Breast epithelium (tissue), 4 donors: Measurements from ENCODE around the gene ARFRP1. TPM values are rescaled to one million over a fixed set of nuclear protein-coding genes. Genes with fewer than 3 reads are reported as not detected.
"Not testable (repeated sequence)": the region's sequence is repeated elsewhere in the genome, so short reads cannot be mapped to it uniquely, and the experiment has no call there.

ENCODE experiments used
- DNase-seq, 2 donors: peaks; one replicate each; pipeline ENCODE4 v3.0.0-alpha.2; 2019; ENCODE audit warnings: low spot score in 2 of 2
- H3K27ac ChIP-seq, 2 donors: fragments of 200-600 bp; sonication (generic) in 1 of 2; one replicate each; pipeline ENCODE4 v1.5.1; 2016 to 2019; ENCODE audit warnings: mild to moderate bottlenecking in 1 of 2
- H3K27me3 ChIP-seq, 2 donors: fragments of 200-600 bp; sonication (generic) in 1 of 2; one replicate each; pipeline versions ENCODE4 v1.5.1 to v1.6.0; 2017 to 2019; ENCODE audit warnings: control low read depth in 1 of 2, mild to moderate bottlenecking in 1 of 2
- H3K36me3 ChIP-seq: fragments of 200-600 bp; one replicate; pipeline ENCODE4 v1.5.1; 2019
- H3K4me1 ChIP-seq, 2 donors: fragments of 200-600 bp; sonication (generic); one replicate each; pipeline ENCODE4 v1.5.1; 2016 to 2019; ENCODE audit warnings: control low read depth in 1 of 2
- H3K4me3 ChIP-seq, 3 donors: fragments of 200-600 bp; sonication (generic); 1 replicate in 2 of 3; 2 replicates in 1 of 3; pipeline ENCODE4 v1.5.1; 2016 to 2019; ENCODE audit warnings: mild to moderate bottlenecking in 3 of 3, moderate library complexity in 2 of 3
- H3K9me3 ChIP-seq, 2 donors: fragments of 200-600 bp; sonication (generic) in 1 of 2; one replicate each; pipeline ENCODE4 v1.5.1; 2016 to 2019; ENCODE audit warnings: control low read depth in 1 of 2
- CTCF ChIP-seq, 3 donors: fragments of 450-650 bp; IDR thresholded peaks; one replicate each; pipeline ENCODE4 v1.5.1; 2016 to 2017; ENCODE audit warnings: antibody characterized with exemption in 3 of 3, mild to moderate bottlenecking in 3 of 3, moderate library complexity in 3 of 3
- POLR2A ChIP-seq: fragments of 450-650 bp; IDR thresholded peaks from one replicate; pipeline ENCODE4 v1.6.1; 2016; ENCODE audit warnings: antibody characterized with exemption, mild to moderate bottlenecking, moderate library complexity
- POLR2AphosphoS5 ChIP-seq, 3 donors: sonication (generic); formaldehyde crosslinking; IDR thresholded peaks; one replicate each; pipeline ENCODE4 v1.6.1; 2017; ENCODE audit warnings: antibody characterized with exemption in 3 of 3
- intact Hi-C: fragments of 100-400 bp; cut with DNase I; formaldehyde crosslinking; loops from one replicate; pipeline ENCODE4 v1.15.1; 2023; ENCODE audit warnings: low total_unique reads
- total RNA-seq, 3 donors: library from RNA; depleted of rRNA; stranded (reverse); fragments of >200 nt; gene quantifications; one replicate each; pipeline ENCODE4 v1.1.0, GENCODE V29; 2016

ARFRP1 gene
- total RNA-seq, 3 donors from 2014 or later, result 30.7 to 41.0 (median 32.3) TPM

GRCh38 chr20:63661959-63662812 lies 45.6 kb downstream of the ARFRP1 start:
- Histone ChIP-seq H3K4me1 (peaks cover 4 to 17% of the 10 kb centered on the region in 2 donors), H3K27ac (no peak overlapping the region), H3K27me3 (no peaks in the 10 kb centered on the region), H3K36me3 (no peaks in the 10 kb centered on the region), H3K9me3 (no peaks in the 10 kb centered on the region), H3K4me3 (no peak overlapping the region)
- intact Hi-C loops, result no loop called here
- no peak for DNase-seq
- TF ChIP-seq CTCF (IDR thresholded peaks at IDR 0.05), result no peak

- no peak for DNase-seq
- no peaks in the 10 kb centered on the region for H3K9me3 ChIP-seq
- no peaks in the 10 kb centered on the region for H3K27me3 ChIP-seq
- TF ChIP-seq CTCF (IDR thresholded peaks at IDR 0.05) (no peak), POLR2AphosphoS5 (IDR thresholded peaks at IDR 0.05) (no peak), POLR2A (no peak)
- no peaks in the 10 kb centered on the region for H3K36me3 ChIP-seq
- intact Hi-C loops, result no loop called here
- H3K4me3 ChIP-seq, result no peak overlapping the region
- H3K27ac ChIP-seq, result no peak overlapping the region
- H3K4me1 ChIP-seq, result peaks cover 4 to 17% of the 10 kb centered on the region in 2 donors
Observed at GRCh38 chr20:63661108-63661507, 46.7 kb downstream of the ARFRP1 start.

GRCh38 chr20:63660622-63661021 lies 47.2 kb downstream of the ARFRP1 start:
- no peaks in the 10 kb centered on the region for H3K36me3 ChIP-seq
- TF ChIP-seq POLR2A (no peak), CTCF (IDR thresholded peaks at IDR 0.05) (no peak), POLR2AphosphoS5 (IDR thresholded peaks at IDR 0.05) (no peak)
- H3K27me3 ChIP-seq, result no peaks in the 10 kb centered on the region
- no peak for DNase-seq
- peaks cover 4 to 17% of the 10 kb centered on the region in 2 donors for H3K4me1 ChIP-seq
- intact Hi-C loops, result no loop called here
- no peak overlapping the region for H3K4me3 ChIP-seq
- H3K27ac ChIP-seq, result no peak overlapping the region
- no peaks in the 10 kb centered on the region for H3K9me3 ChIP-seq

GRCh38 chr20:63660174-63660573 lies 47.6 kb downstream of the ARFRP1 start:
- H3K36me3 ChIP-seq, H3K27ac ChIP-seq, intact Hi-C loops, H3K27me3 ChIP-seq, DNase-seq, H3K9me3 ChIP-seq, H3K4me3 ChIP-seq: not testable (repeated sequence)
- H3K4me1 ChIP-seq, result peaks cover 4 to 17% of the 10 kb centered on the region in 2 donors

GRCh38 chr20:63659370-63659769 lies 48.4 kb downstream of the ARFRP1 start:
- intact Hi-C loops, result no loop called here

More at GRCh38 chr20:63659370-63659769, 48.4 kb downstream of the ARFRP1 start:
- no peaks in the 10 kb centered on the region for H3K36me3 ChIP-seq
- no peak for DNase-seq
- H3K27me3 ChIP-seq, result no peaks in the 10 kb centered on the region
- peak overlapping the region; percentile 58 to 82 (median 73) for H3K4me3 ChIP-seq
- peak overlapping the region; percentile 82 to 94 for H3K27ac ChIP-seq
- peaks cover 4 to 17% of the 10 kb centered on the region in 2 donors for H3K4me1 ChIP-seq
- no peaks in the 10 kb centered on the region for H3K9me3 ChIP-seq
- TF ChIP-seq POLR2AphosphoS5 (IDR thresholded peaks at IDR 0.05) (no peak), POLR2A (no peak), CTCF (IDR thresholded peaks at IDR 0.05) (no peak)
